Lung (tissue), 12 donors: Measurements from ENCODE around the gene PLEKHH1. TPM values are rescaled to one million over a fixed set of nuclear protein-coding genes. Genes with fewer than 3 reads are reported as not detected.

Experiments used
- ATAC-seq: fragments of 200-7000 bp; cut with Tn5 transposase; one replicate; pipeline ENCODE4 v1.9.1; 2020; ENCODE audit warnings: moderate number of reproducible peaks; ENCODE audit not compliant: insufficient read depth, low FRiP score
- DNase-seq, 3 donors: peaks; one replicate each; pipeline ENCODE4 v3.0.0-alpha.2; 2013 to 2017
- H3K27ac ChIP-seq, 2 donors: one replicate each; pipeline ENCODE4 v1.5.1; 2013; ENCODE audit warnings: mild to moderate bottlenecking in 2 of 2, moderate library complexity in 2 of 2, control low read depth in 1 of 2, inconsistent platforms in 1 of 2, low read depth in 1 of 2, low read length in 1 of 2
- H3K27me3 ChIP-seq, 3 donors: one replicate each; pipeline ENCODE4 v1.5.1; 2013; ENCODE audit warnings: low read length in 2 of 3; ENCODE audit not compliant: control insufficient read depth in 3 of 3, insufficient read depth in 3 of 3
- H3K36me3 ChIP-seq, 4 donors: one replicate each; pipeline ENCODE4 v1.5.1; 2013; ENCODE audit warnings: low read length in 4 of 4, mild to moderate bottlenecking in 1 of 4, moderate library complexity in 1 of 4; ENCODE audit not compliant: control insufficient read depth in 4 of 4, insufficient read depth in 4 of 4
- H3K4me1 ChIP-seq, 5 donors: one replicate each; pipeline ENCODE4 v1.5.1; 2013; ENCODE audit warnings: low read length in 5 of 5, mild to moderate bottlenecking in 2 of 5, moderate library complexity in 1 of 5; ENCODE audit not compliant: control insufficient read depth in 5 of 5, insufficient read depth in 5 of 5
- H3K4me3 ChIP-seq: one replicate; pipeline ENCODE4 v1.5.1; 2013; ENCODE audit warnings: mild to moderate bottlenecking, control low read depth, moderate library complexity
- H3K9ac ChIP-seq, 2 donors: one replicate each; pipeline ENCODE4 v1.5.1; 2013; ENCODE audit warnings: low read length in 2 of 2, control low read depth in 1 of 2; ENCODE audit not compliant: insufficient read depth in 1 of 2
- H3K9me3 ChIP-seq, 4 donors: one replicate each; pipeline ENCODE4 v1.5.1; 2013; ENCODE audit warnings: low read length in 3 of 4, mild to moderate bottlenecking in 1 of 4, moderate library complexity in 1 of 4; ENCODE audit not compliant: control insufficient read depth in 4 of 4, insufficient read depth in 3 of 4
- WGBS, 2 donors: extraction: QIAGEN DNeasy Blood & Tissue Kit; methylation state at CpG; one replicate each; pipeline ENCODE4 v1.1.7; 2013; 5-methylcytosine and 5-hydroxymethylcytosine counted together
- polyA plus RNA-seq, 2 donors: library from polyadenylated mRNA; stranded (reverse); fragments of 200-250 nt; gene quantifications; one replicate each; pipeline ENCODE4 v1.2.1, GENCODE V29; 2013
- total RNA-seq, 2 donors: library from RNA; depleted of rRNA in 1 of 2; stranded (reverse); fragments of >200 nt in 1 of 2; gene quantifications; one replicate each; pipeline ENCODE4 v1.2.1, GENCODE V29; 2014 to 2021
- TF ChIP-seq, protein P1 (sequence below): IDR thresholded peaks from 2 replicates; pipeline ENCODE4 v1.5.1; 2012; ENCODE audit warnings: mild to moderate bottlenecking; ENCODE audit errors: control extremely low read depth, extremely low read depth
- donor health status: control.
- donor health status: control.
- donor health status: Bipolar disorder and iron deficiency.
- donor health status: healthy.
- donor health status: DM: yes; HTN: yes; CAD: no.

Gene PLEKHH1
- total and polyA plus RNA-seq, 4 donors = 0.80 to 9.3 (median 2.9) TPM

DNA sequence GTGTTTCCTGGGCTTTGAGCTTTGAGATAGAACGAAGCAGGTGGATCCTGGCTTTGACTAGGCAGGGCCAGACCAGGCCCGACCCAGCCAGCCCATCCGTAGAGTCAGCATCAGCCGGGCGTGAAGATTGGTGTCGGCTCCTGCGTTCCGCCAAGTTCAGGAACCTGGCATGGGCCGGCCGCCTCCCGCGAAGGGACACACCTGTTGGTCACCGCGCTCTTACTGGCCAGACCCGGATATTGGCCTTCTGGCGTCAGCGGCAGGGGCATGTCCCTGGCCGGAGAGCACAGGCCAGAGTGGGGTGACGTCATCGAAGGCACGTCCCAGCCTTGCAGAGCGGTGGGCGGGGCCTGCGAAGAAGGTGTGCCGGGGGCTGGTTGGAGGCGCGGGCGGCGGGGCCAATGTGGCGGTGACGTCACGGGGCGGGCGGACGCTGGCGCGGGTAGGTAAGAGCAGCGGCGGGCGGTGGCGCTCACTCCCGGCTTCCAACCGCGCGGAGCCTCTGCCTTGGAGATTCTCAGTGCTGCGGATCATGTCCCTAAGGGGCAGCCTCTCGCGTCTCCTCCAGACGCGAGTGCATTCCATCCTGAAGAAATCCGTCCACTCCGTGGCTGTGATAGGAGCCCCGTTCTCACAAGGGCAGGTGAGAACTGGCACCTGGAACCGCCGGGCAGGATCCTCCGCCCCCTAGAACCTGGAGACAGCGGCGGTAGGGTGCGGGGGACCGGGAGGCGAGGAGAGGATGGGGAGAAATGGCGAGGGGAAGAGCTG, 86.5 kb downstream of the PLEKHH1 start, which contains the start of gene ARG2:
Gene ARG2 (plus strand): TSS at position 475 of the 771 bp plus-strand sequence. CDS start 58 bp downstream, at position 533.
- Histone ChIP-seq H3K9me3 (no peaks in the 10 kb centered on the region), H3K27ac (peak within 1 kb of the TSS; percentile 55 to 66), H3K36me3 (no peaks in the 10 kb centered on the region), H3K9ac (peak within 1 kb of the TSS; percentile 53 to 67), H3K4me3 (peak within 1 kb of the TSS; percentile 46), H3K4me1 (peaks cover 0 to 5% (median 0%) of the 10 kb centered on the region in 5 donors), H3K27me3 (peaks cover 0 to 4% (median 3%) of the 10 kb centered on the region in 3 donors)
- 0 to 1% methylated on average over 60 to 62 of the region's 62 CpGs for WGBS, 2 donors
- ATAC-seq (peak; percentile 98), DNase-seq (peak; percentile 91 to 93 (median 91))
- TF ChIP-seq, protein P1, sequence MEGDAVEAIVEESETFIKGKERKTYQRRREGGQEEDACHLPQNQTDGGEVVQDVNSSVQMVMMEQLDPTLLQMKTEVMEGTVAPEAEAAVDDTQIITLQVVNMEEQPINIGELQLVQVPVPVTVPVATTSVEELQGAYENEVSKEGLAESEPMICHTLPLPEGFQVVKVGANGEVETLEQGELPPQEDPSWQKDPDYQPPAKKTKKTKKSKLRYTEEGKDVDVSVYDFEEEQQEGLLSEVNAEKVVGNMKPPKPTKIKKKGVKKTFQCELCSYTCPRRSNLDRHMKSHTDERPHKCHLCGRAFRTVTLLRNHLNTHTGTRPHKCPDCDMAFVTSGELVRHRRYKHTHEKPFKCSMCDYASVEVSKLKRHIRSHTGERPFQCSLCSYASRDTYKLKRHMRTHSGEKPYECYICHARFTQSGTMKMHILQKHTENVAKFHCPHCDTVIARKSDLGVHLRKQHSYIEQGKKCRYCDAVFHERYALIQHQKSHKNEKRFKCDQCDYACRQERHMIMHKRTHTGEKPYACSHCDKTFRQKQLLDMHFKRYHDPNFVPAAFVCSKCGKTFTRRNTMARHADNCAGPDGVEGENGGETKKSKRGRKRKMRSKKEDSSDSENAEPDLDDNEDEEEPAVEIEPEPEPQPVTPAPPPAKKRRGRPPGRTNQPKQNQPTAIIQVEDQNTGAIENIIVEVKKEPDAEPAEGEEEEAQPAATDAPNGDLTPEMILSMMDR = no peak

DNA sequence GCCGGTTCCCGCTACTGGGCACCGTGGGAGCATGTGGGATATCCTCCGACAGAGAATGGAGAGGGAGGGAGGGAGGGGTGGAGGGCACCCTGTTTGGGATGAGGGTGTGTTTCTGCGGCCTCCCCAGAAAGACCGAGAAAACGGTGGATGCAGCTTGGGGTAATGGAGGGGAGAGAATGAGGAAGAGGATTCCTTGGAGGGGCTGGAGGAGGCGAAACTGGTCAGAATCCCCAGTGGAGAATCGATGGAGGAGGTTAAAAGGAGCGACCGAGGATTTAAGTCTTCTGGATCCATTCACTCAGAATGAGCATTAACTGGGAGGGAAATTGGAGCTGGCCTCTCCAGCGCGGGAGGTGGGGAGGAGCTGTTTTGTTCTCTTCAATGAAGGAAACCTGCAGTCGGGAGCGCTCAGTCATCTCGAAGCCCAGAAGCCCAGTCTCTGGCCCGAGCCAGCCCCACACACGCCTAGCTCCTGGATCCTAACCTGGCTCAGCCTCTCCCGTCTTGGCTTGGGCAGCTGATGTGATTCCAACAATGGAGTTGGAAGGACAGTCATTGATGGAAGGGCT, 87.2 kb downstream of the PLEKHH1 start:
- peak; percentile 22 to 37 (median 27) for DNase-seq
- ATAC-seq = no peak
- peaks cover 0 to 5% (median 0%) of the 10 kb centered on the region in 5 donors for H3K4me1 ChIP-seq
- H3K9me3 ChIP-seq = no peaks in the 10 kb centered on the region
- H3K9ac ChIP-seq = peak overlapping the region; percentile 26 to 53
- peak overlapping the region; percentile 29 to 38 for H3K27ac ChIP-seq
- peaks cover 0 to 4% (median 3%) of the 10 kb centered on the region in 3 donors for H3K27me3 ChIP-seq
- H3K4me3 ChIP-seq = peak overlapping the region; percentile 46
- 10 to 12% methylated on average over 19 of the region's 19 CpGs for WGBS, 2 donors
- H3K36me3 ChIP-seq = no peaks in the 10 kb centered on the region
- TF ChIP-seq, protein P1 = no peak

- ATAC-seq (no peak), DNase-seq (peak in 2 of 3 donors; percentile 60 to 65)
- 28 to 38% methylated on average over 4 of the region's 4 CpGs for WGBS, 2 donors
- no peak overlapping the region for H3K4me3 ChIP-seq
- H3K36me3 ChIP-seq = no peaks in the 10 kb centered on the region
- H3K9me3 ChIP-seq = no peaks in the 10 kb centered on the region
- H3K27ac ChIP-seq = no peak overlapping the region
- TF ChIP-seq, protein P1 = no peak
- no peak overlapping the region for H3K9ac ChIP-seq
- H3K4me1 ChIP-seq = peaks cover 0 to 5% (median 0%) of the 10 kb centered on the region in 5 donors
- peaks cover 0 to 4% (median 3%) of the 10 kb centered on the region in 3 donors for H3K27me3 ChIP-seq
Measured at GRCh38 chr14:67622675-67623074, 89.6 kb downstream of the PLEKHH1 start.
